HepG2 (cell line): ENCODE data around the gene COA7. TPM values are rescaled to one million over a fixed set of nuclear protein-coding genes. Genes with fewer than 3 reads are reported as not detected.

Source experiments
- ARID5B ChIP-seq: IDR thresholded peaks from 2 replicates; pipeline ENCODE4 v1.4.0; 2020; ENCODE audit warnings: mild to moderate bottlenecking, missing genetic modification reagents
- ATF3 ChIP-seq: sonication (generic); formaldehyde crosslinking; IDR thresholded peaks from 2 replicates; pipeline ENCODE4 v1.4.0; 2020; ENCODE audit warnings: missing genetic modification reagents
- ATF4 ChIP-seq, 2 experiments: fragments of 450-650 bp in 1 of 2; sonication (generic) in 1 of 2; formaldehyde crosslinking; IDR thresholded peaks; 2 replicates each; pipeline versions ENCODE4 v1.5.0 to v1.8.0; 2020 to 2022; ENCODE audit warnings: mild to moderate bottlenecking in 1 of 2, missing genetic modification reagents in 1 of 2
- BRD4 ChIP-seq: sonication (generic); formaldehyde crosslinking; IDR thresholded peaks from 2 replicates; pipeline ENCODE4 v1.4.0; 2020; ENCODE audit warnings: missing genetic modification reagents
- CC2D1A ChIP-seq: sonication (generic); formaldehyde crosslinking; IDR thresholded peaks from 2 replicates; pipeline ENCODE4 v1.8.1; 2023; ENCODE audit warnings: mild to moderate bottlenecking, missing genetic modification reagents
- DNMT1 ChIP-seq: sonication (generic); formaldehyde crosslinking; IDR thresholded peaks from 2 replicates; pipeline ENCODE4 v1.5.1; 2020; ENCODE audit warnings: mild to moderate bottlenecking, missing genetic modification reagents
- FOXA3 ChIP-seq: IDR thresholded peaks from 2 replicates; pipeline ENCODE4 v1.6.1; 2016; ENCODE audit warnings: missing genetic modification reagents, missing compliant biosample characterization
- GZF1 ChIP-seq: sonication (generic); formaldehyde crosslinking; IDR thresholded peaks from 2 replicates; pipeline ENCODE4 v1.5.1; 2020; ENCODE audit warnings: mild to moderate bottlenecking, missing genetic modification reagents
- HMGA1 ChIP-seq: sonication (generic); formaldehyde crosslinking; conservative IDR thresholded peaks from 2 replicates; pipeline ENCODE4 v1.4.0; 2020; ENCODE audit warnings: missing genetic modification reagents
- HOXA9 ChIP-seq: sonication (generic); formaldehyde crosslinking; IDR thresholded peaks from 2 replicates; pipeline ENCODE4 v1.8.1; 2022; ENCODE audit warnings: missing genetic modification reagents, mild to moderate bottlenecking, moderate library complexity, borderline replicate concordance
- JUNB ChIP-seq: sonication (generic); formaldehyde crosslinking; IDR thresholded peaks from 2 replicates; pipeline ENCODE4 v1.8.0; 2022; ENCODE audit warnings: missing genetic modification reagents, mild to moderate bottlenecking, borderline replicate concordance
- MED1 ChIP-seq: sonication (generic); formaldehyde crosslinking; IDR thresholded peaks from 2 replicates; pipeline ENCODE4 v1.4.0; 2020; ENCODE audit warnings: missing genetic modification reagents
- NR2F6 ChIP-seq, 2 experiments: IDR thresholded peaks; 2 replicates each; pipeline ENCODE4 v1.6.1; 2016; ENCODE audit warnings: antibody characterized with exemption in 1 of 2, mild to moderate bottlenecking in 1 of 2
- SIN3A ChIP-seq: IDR thresholded peaks from 2 replicates; pipeline ENCODE4 v1.6.1; 2011; ENCODE audit warnings: low read depth, mild to moderate bottlenecking, control low read depth, low read length, borderline replicate concordance
- SPEN ChIP-seq: sonication (generic); formaldehyde crosslinking; IDR thresholded peaks from 2 replicates; pipeline ENCODE4 v1.5.1; 2020; ENCODE audit warnings: low read depth, mild to moderate bottlenecking, missing genetic modification reagents
- ZMAT3 ChIP-seq: sonication (generic); formaldehyde crosslinking; conservative IDR thresholded peaks from 2 replicates; pipeline ENCODE4 v1.7.0; 2021; ENCODE audit warnings: missing genetic modification reagents
- ZNF274 ChIP-seq: sonication (generic); formaldehyde crosslinking; IDR thresholded peaks from 2 replicates; pipeline ENCODE4 v1.5.1; 2020; ENCODE audit warnings: mild to moderate bottlenecking, missing genetic modification reagents
- ZNF276 ChIP-seq: sonication (generic); formaldehyde crosslinking; IDR thresholded peaks from 2 replicates; pipeline ENCODE4 v1.4.0; 2020; ENCODE audit warnings: mild to moderate bottlenecking, low read depth, missing genetic modification reagents
- polyA plus RNA-seq, 8 experiments: library from polyadenylated mRNA; depleted of rRNA in 3 of 8; stranded (reverse) in 7 of 8; unstranded in 1 of 8; fragments of >200 nt; fragmentation: Illumina TruSeq in 4 of 8; extraction: Trizol in 4 of 8; gene quantifications; 2 replicates each; pipeline versions ENCODE4 v1.2.1 to v1.2.3, GENCODE V29; 2011 to 2016; ENCODE audit warnings: low read depth in 4 of 8, missing spikeins in 1 of 8, mixed read lengths in 1 of 8; ENCODE audit not compliant: insufficient read depth in 1 of 8
- total RNA-seq, 5 experiments: library from RNA; depleted of rRNA; stranded (reverse); fragments of >200 nt; fragmentation: Illumina TruSeq; extraction: Trizol; gene quantifications; 2 replicates each; pipeline ENCODE4 v1.2.3, GENCODE V29; 2016; ENCODE audit warnings: low read depth in 1 of 5
- TF ChIP-seq, protein P1 (sequence below): sonication (generic); formaldehyde crosslinking; IDR thresholded peaks from 2 replicates; pipeline ENCODE4 v1.5.0; 2020; ENCODE audit warnings: mild to moderate bottlenecking, missing genetic modification reagents

COA7 gene
- total and polyA plus RNA-seq, 2 of the 13 experiments (the other 11 are each of a cell fraction or from before 2014, with no cell fraction given): 12.3 to 30.4 TPM

- TF ChIP-seq ZNF276: peak; percentile 56; the same call in 1 of the 2 replicates
- no peak for TF ChIP-seq ATF4 (CRISPR knock-in tag; IDR thresholded peaks at IDR 0.05)
- no peak for TF ChIP-seq CC2D1A (CRISPR knock-in tag)
- 0 out of 2 replicates have a peak, but pooled peaks have one; percentile 64 for TF ChIP-seq SIN3A
- TF ChIP-seq ZMAT3 (CRISPR knock-in tag): no peak
- no peak for TF ChIP-seq BRD4
- no peak for TF ChIP-seq NR2F6 (IDR thresholded peaks at IDR 0.05)
- TF ChIP-seq NR2F6 (CRISPR knock-in tag; IDR thresholded peaks at IDR 0.05): no peak
- TF ChIP-seq ZNF274 (CRISPR knock-in tag): no peak
- TF ChIP-seq SPEN (CRISPR knock-in tag): peak; percentile 73; the same call in 1 of the 2 replicates
- TF ChIP-seq GZF1 (CRISPR knock-in tag): no peak
- TF ChIP-seq HMGA1 (CRISPR knock-in tag): no peak
- TF ChIP-seq FOXA3 (CRISPR knock-in tag): no peak
- 0 out of 2 replicates have a peak, but pooled peaks have one; percentile 8 for TF ChIP-seq ARID5B
- peak; percentile 44; the same call in 1 of the 2 replicates for TF ChIP-seq MED1 (CRISPR knock-in tag)
- TF ChIP-seq, protein P1, sequence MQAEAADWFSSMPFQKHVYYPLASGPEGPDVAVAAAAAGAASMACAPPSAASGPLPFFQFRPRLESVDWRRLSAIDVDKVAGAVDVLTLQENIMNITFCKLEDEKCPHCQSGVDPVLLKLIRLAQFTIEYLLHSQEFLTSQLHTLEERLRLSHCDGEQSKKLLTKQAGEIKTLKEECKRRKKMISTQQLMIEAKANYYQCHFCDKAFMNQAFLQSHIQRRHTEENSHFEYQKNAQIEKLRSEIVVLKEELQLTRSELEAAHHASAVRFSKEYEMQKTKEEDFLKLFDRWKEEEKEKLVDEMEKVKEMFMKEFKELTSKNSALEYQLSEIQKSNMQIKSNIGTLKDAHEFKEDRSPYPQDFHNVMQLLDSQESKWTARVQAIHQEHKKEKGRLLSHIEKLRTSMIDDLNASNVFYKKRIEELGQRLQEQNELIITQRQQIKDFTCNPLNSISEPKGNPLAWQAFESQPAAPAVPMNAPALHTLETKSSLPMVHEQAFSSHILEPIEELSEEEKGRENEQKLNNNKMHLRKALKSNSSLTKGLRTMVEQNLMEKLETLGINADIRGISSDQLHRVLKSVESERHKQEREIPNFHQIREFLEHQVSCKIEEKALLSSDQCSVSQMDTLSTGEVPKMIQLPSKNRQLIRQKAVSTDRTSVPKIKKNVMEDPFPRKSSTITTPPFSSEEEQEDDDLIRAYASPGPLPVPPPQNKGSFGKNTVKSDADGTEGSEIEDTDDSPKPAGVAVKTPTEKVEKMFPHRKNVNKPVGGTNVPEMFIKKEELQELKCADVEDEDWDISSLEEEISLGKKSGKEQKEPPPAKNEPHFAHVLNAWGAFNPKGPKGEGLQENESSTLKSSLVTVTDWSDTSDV (CRISPR knock-in tag): peak; percentile 50; the same call in 1 of the 2 replicates
- TF ChIP-seq JUNB (CRISPR knock-in tag): peak; percentile 60
- TF ChIP-seq DNMT1 (CRISPR knock-in tag): no peak
- TF ChIP-seq HOXA9 (CRISPR knock-in tag): no peak
- no peak for TF ChIP-seq ATF3
Measured at GRCh38 chr1:52726265-52727113, 28.3 kb upstream of the COA7 start, which contains the start of gene ZYG11B (continued).
